Measurements from ENCODE around the gene AP3B2.

The AP3B2 gene

DNA sequence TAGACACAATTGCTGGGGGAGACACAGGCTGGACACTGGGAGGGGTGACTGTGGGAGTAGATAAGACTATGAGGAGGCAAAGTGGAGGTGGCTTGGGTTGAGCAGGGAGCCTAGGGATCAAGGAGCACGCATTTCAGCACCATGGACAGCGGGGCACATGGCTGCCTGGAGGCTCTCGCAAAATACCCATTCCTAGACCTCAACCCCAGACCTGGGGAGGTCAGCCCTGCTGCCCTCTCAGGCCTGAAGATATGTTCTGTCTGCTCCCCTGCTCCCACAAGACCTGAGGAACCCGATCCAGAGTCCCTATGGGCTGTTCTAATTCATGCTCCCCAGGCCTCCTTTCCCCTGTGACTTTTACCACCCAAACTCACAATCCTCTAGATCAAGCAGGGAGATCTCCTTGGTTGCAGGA lies 46.5 kb downstream of the AP3B2 start:
- peak; percentile 80 for ATAC-seq (ENCODE audit: insufficient read depth, low read depth)
- Histone ChIP-seq H3K9ac (ENCODE audit: low read depth, low read length) (no peak overlapping the region), H2AFZ (ENCODE audit: low read depth, low read length) (no peak overlapping the region), H3K36me3 (ENCODE audit: insufficient read depth, low read length) (no peaks in the 10 kb centered on the region), H3K9me3 (ENCODE audit: insufficient read depth, low read length, severe bottlenecking) (no peaks in the 10 kb centered on the region), H3K27ac (ENCODE audit: low read length) (no peak overlapping the region), H3K4me2 (ENCODE audit: insufficient read depth, low read length) (no peak overlapping the region), H3K27me3 (ENCODE audit: insufficient read depth, low read length, poor library complexity) (no peaks in the 10 kb centered on the region), H3K79me2 (ENCODE audit: insufficient read depth, low read length) (no peaks in the 10 kb centered on the region), H3K4me1 (ENCODE audit: insufficient read depth, low read length) (no peaks in the 10 kb centered on the region), H4K20me1 (ENCODE audit: insufficient read depth, low read length) (peaks cover 13% of the 10 kb centered on the region), H3K4me3 (ENCODE audit: low read depth in 1 of 2, low read length in 2 of 2) (no peak overlapping the region)
- peak; percentile 70 for DNase-seq
- no peak for TF ChIP-seq EZH2 (IDR thresholded peaks at IDR 0.05; ENCODE audit: borderline replicate concordance, low read depth, low read length, severe bottlenecking)
- TF ChIP-seq CTCF (IDR thresholded peaks at IDR 0.05; ENCODE audit: borderline replicate concordance, extremely low read depth, low read length, poor library complexity, severe bottlenecking) = no peak

DNA sequence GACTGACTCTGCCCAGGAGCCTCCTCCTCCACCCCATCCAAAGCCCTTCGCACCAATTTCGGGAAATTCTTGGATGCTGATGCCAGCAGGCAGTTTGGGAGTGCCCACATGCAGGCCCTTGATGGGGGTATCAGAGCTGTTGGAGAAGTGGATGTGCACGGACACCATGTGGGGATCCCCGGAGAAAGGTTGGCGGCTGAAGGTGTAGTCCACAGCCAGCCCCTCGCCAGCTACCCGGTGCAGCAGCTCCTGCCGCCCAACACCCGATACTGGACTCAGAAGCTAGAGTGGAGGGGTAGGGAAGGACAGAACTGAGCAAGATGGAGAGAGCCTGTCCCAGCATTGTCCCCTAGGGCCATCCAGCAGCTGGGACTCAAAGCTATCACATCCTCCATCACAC lies 47.0 kb downstream of the AP3B2 start:
- H4K20me1 ChIP-seq (ENCODE audit: insufficient read depth, low read length) = peaks cover 13% of the 10 kb centered on the region
- ATAC-seq (ENCODE audit: insufficient read depth, low read depth) (no peak), DNase-seq (no peak)
- TF ChIP-seq EZH2 (IDR thresholded peaks at IDR 0.05; ENCODE audit: borderline replicate concordance, low read depth, low read length, severe bottlenecking) (no peak), CTCF (IDR thresholded peaks at IDR 0.05; ENCODE audit: borderline replicate concordance, extremely low read depth, low read length, poor library complexity, severe bottlenecking) (no peak)
- H3K9me3 ChIP-seq (ENCODE audit: insufficient read depth, low read length, severe bottlenecking) = no peaks in the 10 kb centered on the region
- no peak overlapping the region for H3K9ac ChIP-seq (ENCODE audit: low read depth, low read length)
- H3K79me2 ChIP-seq (ENCODE audit: insufficient read depth, low read length) = no peaks in the 10 kb centered on the region
- no peaks in the 10 kb centered on the region for H3K4me1 ChIP-seq (ENCODE audit: insufficient read depth, low read length)
- H3K36me3 ChIP-seq (ENCODE audit: insufficient read depth, low read length) = no peaks in the 10 kb centered on the region
- no peak overlapping the region for H3K27ac ChIP-seq (ENCODE audit: low read length)
- no peak overlapping the region for H3K4me3 ChIP-seq (ENCODE audit: low read depth in 1 of 2, low read length in 2 of 2)
- no peaks in the 10 kb centered on the region for H3K27me3 ChIP-seq (ENCODE audit: insufficient read depth, low read length, poor library complexity)
- H3K4me2 ChIP-seq (ENCODE audit: insufficient read depth, low read length) = no peak overlapping the region
- H2AFZ ChIP-seq (ENCODE audit: low read depth, low read length) = no peak overlapping the region

DNA sequence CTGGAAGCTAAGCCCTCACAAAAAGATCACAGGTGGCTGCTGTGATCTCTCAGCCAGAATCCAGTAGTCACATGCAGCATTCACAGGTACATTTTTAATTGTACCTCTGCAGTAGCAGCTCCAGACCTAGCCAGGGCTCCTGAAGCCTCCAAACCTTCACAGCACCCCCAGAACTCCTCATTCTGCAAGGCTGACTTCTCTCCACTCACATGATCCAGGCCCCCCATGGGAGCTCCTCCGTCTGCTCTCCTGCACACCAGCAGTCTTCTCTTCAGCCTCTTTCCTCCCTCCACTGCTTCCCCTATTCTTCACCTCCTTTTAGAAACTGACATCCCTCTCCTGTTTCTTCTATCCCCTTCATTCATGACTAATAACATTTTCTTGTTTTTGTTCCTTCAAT lies 49.3 kb downstream of the AP3B2 start:
- H3K79me2 ChIP-seq (ENCODE audit: insufficient read depth, low read length) = no peaks in the 10 kb centered on the region
- H3K4me3 ChIP-seq (ENCODE audit: low read depth in 1 of 2, low read length in 2 of 2) = no peak overlapping the region
- no peak overlapping the region for H3K27ac ChIP-seq (ENCODE audit: low read length)
- no peak for TF ChIP-seq CTCF (IDR thresholded peaks at IDR 0.05; ENCODE audit: borderline replicate concordance, extremely low read depth, low read length, poor library complexity, severe bottlenecking)
- TF ChIP-seq EZH2 (IDR thresholded peaks at IDR 0.05; ENCODE audit: borderline replicate concordance, low read depth, low read length, severe bottlenecking) = no peak
- no peak overlapping the region for H3K4me2 ChIP-seq (ENCODE audit: insufficient read depth, low read length)
- ATAC-seq (ENCODE audit: insufficient read depth, low read depth) = no peak
- no peak overlapping the region for H3K9ac ChIP-seq (ENCODE audit: low read depth, low read length)
- no peaks in the 10 kb centered on the region for H3K9me3 ChIP-seq (ENCODE audit: insufficient read depth, low read length, severe bottlenecking)
- H3K4me1 ChIP-seq (ENCODE audit: insufficient read depth, low read length) = no peaks in the 10 kb centered on the region
- H4K20me1 ChIP-seq (ENCODE audit: insufficient read depth, low read length) = peaks cover 13% of the 10 kb centered on the region
- DNase-seq = no peak
- H2AFZ ChIP-seq (ENCODE audit: low read depth, low read length) = no peak overlapping the region
- H3K27me3 ChIP-seq (ENCODE audit: insufficient read depth, low read length, poor library complexity) = no peaks in the 10 kb centered on the region
- H3K36me3 ChIP-seq (ENCODE audit: insufficient read depth, low read length) = no peaks in the 10 kb centered on the region
